ENCODE results near the gene MYO1H.
A peak's percentile ranks its signal among the peaks of the same experiment; 100 is the strongest.

Gene MYO1H

GRCh38 chr12:109455706-109456105 lies 108.0 kb downstream of the MYO1H start:
- Histone ChIP-seq H3K27ac (ENCODE audit: low read length, poor library complexity, severe bottlenecking) (peak overlapping the region; percentile 83), H3K23ac (ENCODE audit: low read length in 2 of 2) (no peak overlapping the region), H3K4me2 (ENCODE audit: low read length, poor library complexity, severe bottlenecking) (no peak overlapping the region), H3K27me3 (ENCODE audit: control insufficient read depth in 1 of 2, insufficient read depth in 1 of 2, low read length in 2 of 2) (no peaks in the 10 kb centered on the region), H3K9me3 (ENCODE audit: control insufficient read depth, low read length) (no peaks in the 10 kb centered on the region), H3K18ac (ENCODE audit: low read depth in 1 of 2, low read length in 2 of 2) (no peak overlapping the region), H2BK12ac (ENCODE audit: low read length in 2 of 2) (peak overlapping the region in 1 of 2 experiments; percentile 30), H4K8ac (ENCODE audit: low read length) (no peak overlapping the region), H3K14ac (ENCODE audit: low read length in 2 of 2) (no peak overlapping the region), H2AFZ (ENCODE audit: low read depth, low read length) (no peak overlapping the region), H3K4ac (ENCODE audit: low read depth in 1 of 2, low read length in 2 of 2) (no peak overlapping the region), H3K36me3 (ENCODE audit: control insufficient read depth in 1 of 2, insufficient read depth in 2 of 2, low read depth in 1 of 2, low read length in 2 of 2) (peaks cover 58 to 84% of the 10 kb centered on the region in 2 experiments), H3K79me1 (replicated peaks; ENCODE audit: low read length, poor library complexity, severe bottlenecking) (peaks cover 35% of the 10 kb centered on the region), H3K4me1 (ENCODE audit: control insufficient read depth, insufficient read depth, low read depth, low read length) (peaks cover 25% of the 10 kb centered on the region), H2BK5ac (ENCODE audit: low read depth, low read length, poor library complexity, severe bottlenecking) (no peak overlapping the region), H2AK5ac (ENCODE audit: low read length, severe bottlenecking) (no peak overlapping the region), H2BK120ac (ENCODE audit: low read depth, low read length) (no peak overlapping the region), H2BK15ac (ENCODE audit: low read depth, poor library complexity, severe bottlenecking) (no peak overlapping the region), H4K91ac (ENCODE audit: low read length) (no peak overlapping the region), H3K4me3 (ENCODE audit: insufficient read depth in 1 of 2, low read depth in 1 of 2, low read length in 2 of 2) (no peak overlapping the region), H3K9ac (ENCODE audit: low read length) (no peak overlapping the region)
- WGBS, result 79% methylated on average over 1 of the region's 1 CpG
- DNase-seq, result no peak

GRCh38 chr12:109458086-109458485 lies 110.4 kb downstream of the MYO1H start:
- no peak overlapping the region for H4K8ac ChIP-seq (ENCODE audit: low read length)
- no peak overlapping the region for H2AFZ ChIP-seq (ENCODE audit: low read depth, low read length)
- peak overlapping the region; percentile 100 for H3K27ac ChIP-seq (ENCODE audit: low read length, poor library complexity, severe bottlenecking)
- H2AK5ac ChIP-seq (ENCODE audit: low read length, severe bottlenecking), result peak overlapping the region; percentile 96
- no peak overlapping the region for H2BK15ac ChIP-seq (ENCODE audit: low read depth, poor library complexity, severe bottlenecking)
- no peak overlapping the region for H3K4me2 ChIP-seq (ENCODE audit: low read length, poor library complexity, severe bottlenecking)
- H3K9ac ChIP-seq (ENCODE audit: low read length), result peak overlapping the region; percentile 82
- H3K36me3 ChIP-seq (ENCODE audit: control insufficient read depth in 1 of 2, insufficient read depth in 2 of 2, low read depth in 1 of 2, low read length in 2 of 2), result peaks cover 39 to 61% of the 10 kb centered on the region in 2 experiments
- peak; percentile 86 for DNase-seq
- peaks cover 39% of the 10 kb centered on the region for H3K4me1 ChIP-seq (ENCODE audit: control insufficient read depth, insufficient read depth, low read depth, low read length)
- no peaks in the 10 kb centered on the region for H3K27me3 ChIP-seq (ENCODE audit: control insufficient read depth in 1 of 2, insufficient read depth in 1 of 2, low read length in 2 of 2)
- H3K4ac ChIP-seq (ENCODE audit: low read depth in 1 of 2, low read length in 2 of 2), result peak overlapping the region; percentile 31 to 62
- H3K14ac ChIP-seq (ENCODE audit: low read length in 2 of 2), result no peak overlapping the region
- 37% methylated on average over 4 of the region's 4 CpGs for WGBS
- H2BK12ac ChIP-seq (ENCODE audit: low read length in 2 of 2), result peak overlapping the region in 1 of 2 experiments; percentile 44
- peak overlapping the region; percentile 54 for H2BK120ac ChIP-seq (ENCODE audit: low read depth, low read length)
- H4K91ac ChIP-seq (ENCODE audit: low read length), result peak overlapping the region; percentile 25
- H3K79me1 ChIP-seq (replicated peaks; ENCODE audit: low read length, poor library complexity, severe bottlenecking), result peaks cover 16% of the 10 kb centered on the region
- no peak overlapping the region for H2BK5ac ChIP-seq (ENCODE audit: low read depth, low read length, poor library complexity, severe bottlenecking)
- no peaks in the 10 kb centered on the region for H3K9me3 ChIP-seq (ENCODE audit: control insufficient read depth, low read length)
- H3K4me3 ChIP-seq (ENCODE audit: insufficient read depth in 1 of 2, low read depth in 1 of 2, low read length in 2 of 2), result peak overlapping the region in 1 of 2 experiments; percentile 5
- H3K23ac ChIP-seq (ENCODE audit: low read length in 2 of 2), result no peak overlapping the region
- peak overlapping the region in 1 of 2 experiments; percentile 71 for H3K18ac ChIP-seq (ENCODE audit: low read depth in 1 of 2, low read length in 2 of 2)

- Histone ChIP-seq H2BK5ac (ENCODE audit: low read depth, low read length, poor library complexity, severe bottlenecking) (no peak overlapping the region), H3K36me3 (ENCODE audit: control insufficient read depth in 1 of 2, insufficient read depth in 2 of 2, low read depth in 1 of 2, low read length in 2 of 2) (peaks cover 32 to 54% of the 10 kb centered on the region in 2 experiments), H3K23ac (ENCODE audit: low read length in 2 of 2) (peak overlapping the region; percentile 14 to 63), H3K4ac (ENCODE audit: low read depth in 1 of 2, low read length in 2 of 2) (peak overlapping the region; percentile 29 to 62), H2BK15ac (ENCODE audit: low read depth, poor library complexity, severe bottlenecking) (peak overlapping the region; percentile 73), H3K4me2 (ENCODE audit: low read length, poor library complexity, severe bottlenecking) (peak overlapping the region; percentile 19), H3K4me1 (ENCODE audit: control insufficient read depth, insufficient read depth, low read depth, low read length) (peaks cover 43% of the 10 kb centered on the region), H3K9me3 (ENCODE audit: control insufficient read depth, low read length) (no peaks in the 10 kb centered on the region), H3K14ac (ENCODE audit: low read length in 2 of 2) (peak overlapping the region in 1 of 2 experiments; percentile 80), H2BK120ac (ENCODE audit: low read depth, low read length) (peak overlapping the region; percentile 54), H3K4me3 (ENCODE audit: insufficient read depth in 1 of 2, low read depth in 1 of 2, low read length in 2 of 2) (peak overlapping the region in 1 of 2 experiments; percentile 5), H2BK12ac (ENCODE audit: low read length in 2 of 2) (peak overlapping the region; percentile 12 to 19), H3K27me3 (ENCODE audit: control insufficient read depth in 1 of 2, insufficient read depth in 1 of 2, low read length in 2 of 2) (no peaks in the 10 kb centered on the region), H3K18ac (ENCODE audit: low read depth in 1 of 2, low read length in 2 of 2) (peak overlapping the region; percentile 30 to 93), H3K79me1 (replicated peaks; ENCODE audit: low read length, poor library complexity, severe bottlenecking) (peaks cover 9% of the 10 kb centered on the region), H4K8ac (ENCODE audit: low read length) (peak overlapping the region; percentile 20), H3K9ac (ENCODE audit: low read length) (peak overlapping the region; percentile 82), H2AFZ (ENCODE audit: low read depth, low read length) (no peak overlapping the region), H4K91ac (ENCODE audit: low read length) (peak overlapping the region; percentile 22), H3K27ac (ENCODE audit: low read length, poor library complexity, severe bottlenecking) (peak overlapping the region; percentile 100), H2AK5ac (ENCODE audit: low read length, severe bottlenecking) (peak overlapping the region; percentile 15)
- DNase-seq, result peak; percentile 83
- WGBS, result 27% methylated on average over 6 of the region's 6 CpGs
Measured at GRCh38 chr12:109458771-109459208, 111.1 kb downstream of the MYO1H start.

GRCh38 chr12:109459247-109459646 lies 111.5 kb downstream of the MYO1H start:
- Histone ChIP-seq H3K27ac (ENCODE audit: low read length, poor library complexity, severe bottlenecking) (peak overlapping the region; percentile 100), H2BK5ac (ENCODE audit: low read depth, low read length, poor library complexity, severe bottlenecking) (no peak overlapping the region), H3K18ac (ENCODE audit: low read depth in 1 of 2, low read length in 2 of 2) (peak overlapping the region in 1 of 2 experiments; percentile 78), H3K79me1 (replicated peaks; ENCODE audit: low read length, poor library complexity, severe bottlenecking) (peaks cover 8% of the 10 kb centered on the region), H3K14ac (ENCODE audit: low read length in 2 of 2) (no peak overlapping the region), H3K4me3 (ENCODE audit: insufficient read depth in 1 of 2, low read depth in 1 of 2, low read length in 2 of 2) (no peak overlapping the region), H2BK12ac (ENCODE audit: low read length in 2 of 2) (no peak overlapping the region), H3K23ac (ENCODE audit: low read length in 2 of 2) (no peak overlapping the region), H3K4ac (ENCODE audit: low read depth in 1 of 2, low read length in 2 of 2) (peak overlapping the region in 1 of 2 experiments; percentile 66), H2AFZ (ENCODE audit: low read depth, low read length) (no peak overlapping the region), H3K9me3 (ENCODE audit: control insufficient read depth, low read length) (no peaks in the 10 kb centered on the region), H3K9ac (ENCODE audit: low read length) (peak overlapping the region; percentile 82), H4K8ac (ENCODE audit: low read length) (no peak overlapping the region), H3K36me3 (ENCODE audit: control insufficient read depth in 1 of 2, insufficient read depth in 2 of 2, low read depth in 1 of 2, low read length in 2 of 2) (peaks cover 31 to 49% of the 10 kb centered on the region in 2 experiments), H3K4me1 (ENCODE audit: control insufficient read depth, insufficient read depth, low read depth, low read length) (peaks cover 47% of the 10 kb centered on the region), H2AK5ac (ENCODE audit: low read length, severe bottlenecking) (peak overlapping the region; percentile 87), H3K27me3 (ENCODE audit: control insufficient read depth in 1 of 2, insufficient read depth in 1 of 2, low read length in 2 of 2) (no peaks in the 10 kb centered on the region), H3K4me2 (ENCODE audit: low read length, poor library complexity, severe bottlenecking) (no peak overlapping the region), H2BK15ac (ENCODE audit: low read depth, poor library complexity, severe bottlenecking) (no peak overlapping the region), H4K91ac (ENCODE audit: low read length) (no peak overlapping the region), H2BK120ac (ENCODE audit: low read depth, low read length) (no peak overlapping the region)
- peak; percentile 72 for DNase-seq
- WGBS, result 41% methylated on average over 6 of the region's 6 CpGs

Data from mesenchymal stem cell (in vitro differentiated cells and primary cell).